ENCODE measurements around the gene PREB.

GRCh38 chr2:27087823-27088410, 46.5 kb downstream of the PREB start:
- TF ChIP-seq FOXA3 (CRISPR knock-in tag; IDR thresholded peaks at IDR 0.05) (no peak), RBM39 (IDR thresholded peaks at IDR 0.05; ENCODE audit: low read depth, low read length, poor library complexity, severe bottlenecking) (no peak), HNF4G (IDR thresholded peaks at IDR 0.05; ENCODE audit: borderline replicate concordance, low read depth, low read length) (no peak), HNF4G (CRISPR knock-in tag; IDR thresholded peaks at IDR 0.05; ENCODE audit: borderline replicate concordance, low read depth) (no peak), CTCF (CRISPR knock-in tag; IDR thresholded peaks at IDR 0.05) (no peak), ZNF441 (CRISPR knock-in tag; IDR thresholded peaks at IDR 0.05; ENCODE audit: borderline replicate concordance) (no peak), HNRNPL (IDR thresholded peaks at IDR 0.05; ENCODE audit: low read depth, low read length) (no peak), RNF2 (conservative IDR thresholded peaks at IDR 0.05; ENCODE audit: low read depth) (no peak), ZBTB14 (CRISPR knock-in tag; IDR thresholded peaks at IDR 0.05) (no peak)
- TF ChIP-seq, protein P1, sequence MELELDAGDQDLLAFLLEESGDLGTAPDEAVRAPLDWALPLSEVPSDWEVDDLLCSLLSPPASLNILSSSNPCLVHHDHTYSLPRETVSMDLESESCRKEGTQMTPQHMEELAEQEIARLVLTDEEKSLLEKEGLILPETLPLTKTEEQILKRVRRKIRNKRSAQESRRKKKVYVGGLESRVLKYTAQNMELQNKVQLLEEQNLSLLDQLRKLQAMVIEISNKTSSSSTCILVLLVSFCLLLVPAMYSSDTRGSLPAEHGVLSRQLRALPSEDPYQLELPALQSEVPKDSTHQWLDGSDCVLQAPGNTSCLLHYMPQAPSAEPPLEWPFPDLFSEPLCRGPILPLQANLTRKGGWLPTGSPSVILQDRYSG (CRISPR knock-in tag; IDR thresholded peaks at IDR 0.05): no peak

All from HepG2 (cell line).